GM12875 (cell line): ENCODE results near the gene PPM1E.

Experiments
- H3K4me3 ChIP-seq: one replicate; pipeline ENCODE4 v1.5.1; 2011; ENCODE audit warnings: low read depth, low read length, control low read depth
- CTCF ChIP-seq: IDR thresholded peaks from 2 replicates; pipeline ENCODE4 v1.5.1; 2011; ENCODE audit warnings: low read depth, mild to moderate bottlenecking, control low read depth, inconsistent platforms, low read length, moderate library complexity, borderline replicate concordance; ENCODE audit not compliant: insufficient read depth

The PPM1E gene

GRCh38 chr17:58886514-58886913 is 130.9 kb downstream of the PPM1E start:
- H3K4me3 ChIP-seq = no peak overlapping the region
- no peak for TF ChIP-seq CTCF

- H3K4me3 ChIP-seq = no peak overlapping the region
- TF ChIP-seq CTCF = no peak
Measured at GRCh38 chr17:58889928-58890327, 134.3 kb downstream of the PPM1E start.

GRCh38 chr17:58899191-58899590 is 143.5 kb downstream of the PPM1E start:
- no peak overlapping the region for H3K4me3 ChIP-seq
- no peak for TF ChIP-seq CTCF

- TF ChIP-seq CTCF = no peak
- H3K4me3 ChIP-seq = no peak overlapping the region
Measured at GRCh38 chr17:58902322-58902721, 146.7 kb downstream of the PPM1E start.

- no peak overlapping the region for H3K4me3 ChIP-seq
- TF ChIP-seq CTCF = no peak
Measured at GRCh38 chr17:58911741-58912343, 156.2 kb downstream of the PPM1E start.

- no peak for TF ChIP-seq CTCF
- H3K4me3 ChIP-seq = no peak overlapping the region
Measured at GRCh38 chr17:58913552-58913951, 157.9 kb downstream of the PPM1E start.

GRCh38 chr17:58913971-58914769 is 158.5 kb downstream of the PPM1E start:
- no peak overlapping the region for H3K4me3 ChIP-seq
- no peak for TF ChIP-seq CTCF
